ENCODE results near the gene MPHOSPH6. TPM values are rescaled to one million over a fixed set of nuclear protein-coding genes. Genes with fewer than 3 reads are reported as not detected.

Gene MPHOSPH6
- total RNA-seq, 2 donors from 2014 or later, result 8.5 to 9.4 TPM

DNA sequence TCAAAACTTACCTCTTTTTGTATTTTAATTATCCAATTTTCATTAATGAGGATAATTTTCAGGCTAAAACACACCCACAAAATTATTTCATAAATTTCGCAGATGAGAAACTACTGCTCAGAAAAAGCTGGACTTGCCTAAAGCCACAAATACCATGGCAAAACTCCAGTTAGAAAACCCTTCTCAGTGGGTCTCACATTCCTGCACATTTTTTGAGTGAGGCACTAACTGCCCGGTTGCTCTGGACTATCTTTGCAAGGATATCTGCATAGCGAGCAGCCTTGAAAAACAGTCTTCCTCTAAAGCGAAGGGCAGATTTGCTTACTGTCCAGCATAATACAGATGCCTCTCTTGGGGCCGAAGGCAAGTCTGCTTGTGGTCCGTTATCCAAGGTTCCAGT lies 9.8 kb downstream of the MPHOSPH6 start:
- Histone ChIP-seq H3K27me3 (no peaks in the 10 kb centered on the region), H3K9me3 (no peaks in the 10 kb centered on the region), H3K27ac (no peak overlapping the region), H3K36me3 (peaks cover 33% of the 10 kb centered on the region), H3K4me1 (no peaks in the 10 kb centered on the region), H3K4me3 (no peak overlapping the region)
- DNase-seq (ENCODE audit: low spot score), result no peak
- TF ChIP-seq, protein P1, sequence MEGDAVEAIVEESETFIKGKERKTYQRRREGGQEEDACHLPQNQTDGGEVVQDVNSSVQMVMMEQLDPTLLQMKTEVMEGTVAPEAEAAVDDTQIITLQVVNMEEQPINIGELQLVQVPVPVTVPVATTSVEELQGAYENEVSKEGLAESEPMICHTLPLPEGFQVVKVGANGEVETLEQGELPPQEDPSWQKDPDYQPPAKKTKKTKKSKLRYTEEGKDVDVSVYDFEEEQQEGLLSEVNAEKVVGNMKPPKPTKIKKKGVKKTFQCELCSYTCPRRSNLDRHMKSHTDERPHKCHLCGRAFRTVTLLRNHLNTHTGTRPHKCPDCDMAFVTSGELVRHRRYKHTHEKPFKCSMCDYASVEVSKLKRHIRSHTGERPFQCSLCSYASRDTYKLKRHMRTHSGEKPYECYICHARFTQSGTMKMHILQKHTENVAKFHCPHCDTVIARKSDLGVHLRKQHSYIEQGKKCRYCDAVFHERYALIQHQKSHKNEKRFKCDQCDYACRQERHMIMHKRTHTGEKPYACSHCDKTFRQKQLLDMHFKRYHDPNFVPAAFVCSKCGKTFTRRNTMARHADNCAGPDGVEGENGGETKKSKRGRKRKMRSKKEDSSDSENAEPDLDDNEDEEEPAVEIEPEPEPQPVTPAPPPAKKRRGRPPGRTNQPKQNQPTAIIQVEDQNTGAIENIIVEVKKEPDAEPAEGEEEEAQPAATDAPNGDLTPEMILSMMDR (IDR thresholded peaks at IDR 0.05), result no peak

- peaks cover 26% of the 10 kb centered on the region for H3K36me3 ChIP-seq
- H3K4me1 ChIP-seq, result no peaks in the 10 kb centered on the region
- no peak overlapping the region for H3K4me3 ChIP-seq
- no peak overlapping the region for H3K27ac ChIP-seq
- H3K9me3 ChIP-seq, result no peaks in the 10 kb centered on the region
- no peaks in the 10 kb centered on the region for H3K27me3 ChIP-seq
- DNase-seq (ENCODE audit: low spot score), result no peak
- TF ChIP-seq, protein P1 (IDR thresholded peaks at IDR 0.05), result no peak
These were observed 12.2 kb downstream of the MPHOSPH6 start for GRCh38 chr16:82157836-82158235.

DNA sequence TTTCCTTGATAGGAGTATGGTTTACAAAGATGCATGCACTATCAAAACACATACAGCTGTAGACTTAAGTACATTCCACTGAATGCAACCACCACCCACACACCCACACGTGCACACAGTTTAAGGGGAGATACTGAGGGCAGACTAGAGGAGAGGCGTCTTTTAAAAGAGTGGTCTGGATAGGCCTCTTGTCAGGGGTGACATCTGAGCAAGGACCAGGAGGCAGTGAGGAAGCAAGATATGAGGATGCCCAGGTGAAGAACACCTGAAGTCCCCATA lies 12.6 kb downstream of the MPHOSPH6 start:
- Histone ChIP-seq H3K27ac (no peak overlapping the region), H3K27me3 (no peaks in the 10 kb centered on the region), H3K36me3 (peaks cover 26% of the 10 kb centered on the region), H3K4me3 (no peak overlapping the region), H3K9me3 (no peaks in the 10 kb centered on the region), H3K4me1 (no peaks in the 10 kb centered on the region)
- DNase-seq (ENCODE audit: low spot score), result no peak
- TF ChIP-seq, protein P1 (IDR thresholded peaks at IDR 0.05), result no peak

- Histone ChIP-seq H3K36me3 (peaks cover 22% of the 10 kb centered on the region), H3K27ac (no peak overlapping the region), H3K4me3 (no peak overlapping the region), H3K4me1 (no peaks in the 10 kb centered on the region), H3K9me3 (no peaks in the 10 kb centered on the region), H3K27me3 (no peaks in the 10 kb centered on the region)
- no peak for DNase-seq (ENCODE audit: low spot score)
- TF ChIP-seq, protein P1 (IDR thresholded peaks at IDR 0.05), result no peak
These were observed 13.1 kb downstream of the MPHOSPH6 start for GRCh38 chr16:82156761-82157533.

- H3K36me3 ChIP-seq, result peaks cover 9% of the 10 kb centered on the region
- no peaks in the 10 kb centered on the region for H3K9me3 ChIP-seq
- no peak overlapping the region for H3K4me3 ChIP-seq
- no peaks in the 10 kb centered on the region for H3K4me1 ChIP-seq
- H3K27me3 ChIP-seq, result no peaks in the 10 kb centered on the region
- TF ChIP-seq, protein P1 (IDR thresholded peaks at IDR 0.05), result no peak
- DNase-seq (ENCODE audit: low spot score), result no peak
- no peak overlapping the region for H3K27ac ChIP-seq
These were observed 17.3 kb downstream of the MPHOSPH6 start for GRCh38 chr16:82152641-82153112.

DNA sequence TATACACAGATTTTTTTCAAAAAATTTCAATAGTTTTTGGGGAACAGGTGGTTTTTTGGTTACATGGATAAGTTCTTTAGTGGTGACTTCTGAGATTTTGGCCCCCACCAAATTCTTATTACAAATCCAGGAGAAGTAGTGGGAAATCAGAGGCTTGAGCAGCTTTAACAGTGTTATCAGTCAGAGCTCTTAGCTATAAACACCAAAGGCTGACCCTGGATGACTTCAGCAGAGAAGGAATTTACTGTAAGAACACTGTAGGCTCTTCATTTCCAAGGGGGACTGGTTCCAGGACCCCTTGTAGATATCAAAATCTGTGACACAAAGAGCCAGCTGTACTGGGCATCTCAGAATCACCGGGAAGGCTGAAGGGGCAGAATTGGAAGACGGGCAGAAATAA lies 17.8 kb downstream of the MPHOSPH6 start:
- H3K27me3 ChIP-seq, result no peaks in the 10 kb centered on the region
- H3K9me3 ChIP-seq, result no peaks in the 10 kb centered on the region
- H3K4me3 ChIP-seq, result no peak overlapping the region
- H3K4me1 ChIP-seq, result no peaks in the 10 kb centered on the region
- no peak overlapping the region for H3K27ac ChIP-seq
- TF ChIP-seq, protein P1 (IDR thresholded peaks at IDR 0.05), result no peak
- no peak for DNase-seq (ENCODE audit: low spot score)
- H3K36me3 ChIP-seq, result peaks cover 12% of the 10 kb centered on the region

Data from right atrium auricular region (tissue), 2 donors.